HG02571 (cell line): ENCODE measurements around the gene RNF181.
"Not testable (repeated sequence)": the region's sequence is repeated elsewhere in the genome, so short reads cannot be mapped to it uniquely, and the experiment has no call there.

ENCODE experiments used
- ATAC-seq: cut with Tn5 transposase; IDR thresholded peaks from one replicate; pipeline ENCODE4 v1.9.1; 2021; ENCODE audit warnings: mild to moderate bottlenecking, moderate library complexity; ENCODE audit not compliant: unreplicated experiment

The RNF181 gene

GRCh38 chr2:85611705-85612587 lies 16.4 kb downstream of the RNF181 start, which contains the start of gene C2orf68:
Gene C2orf68 (minus strand): TSS chr2:85612066. CDS start chr2:85611984, 82 bp downstream.
- ATAC-seq = peak; percentile 79

DNA sequence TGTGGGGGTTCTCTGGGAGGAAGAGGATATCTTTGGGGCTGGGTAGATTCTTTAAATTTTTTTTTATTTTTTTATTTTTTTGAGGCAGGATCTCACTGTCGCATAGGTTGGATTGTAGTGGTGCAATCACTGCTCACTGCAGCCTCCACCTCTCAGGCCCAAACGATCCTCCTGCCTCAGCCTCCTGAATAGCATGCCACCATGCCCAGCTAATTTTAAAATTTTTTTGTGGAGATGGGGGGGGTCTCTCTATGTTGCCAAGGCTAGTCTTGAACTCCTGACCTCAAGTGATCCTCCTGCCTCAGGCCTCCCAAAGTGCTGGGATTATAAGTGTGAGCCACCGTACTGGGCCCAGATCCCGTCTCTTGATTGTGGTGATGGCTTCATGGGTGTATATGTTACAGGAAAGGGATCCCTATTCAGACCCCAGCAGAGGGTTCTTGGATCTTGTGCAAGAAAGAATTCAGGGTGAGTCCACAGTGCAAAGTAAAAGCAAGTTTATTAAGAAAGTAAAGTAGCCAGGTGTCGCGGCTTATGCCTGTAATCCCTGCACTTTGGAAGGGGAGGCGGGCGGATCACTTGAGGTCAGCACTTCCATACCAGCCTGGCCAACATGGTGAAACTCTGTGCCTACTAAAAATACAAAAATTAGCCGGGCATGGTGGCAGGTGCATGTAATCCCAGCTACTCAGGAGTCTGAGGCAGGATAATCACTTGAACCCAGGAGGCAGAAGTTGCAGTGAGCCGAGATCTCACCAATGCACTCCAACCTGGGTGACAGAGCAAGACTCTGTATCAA lies 18.4 kb downstream of the RNF181 start:
- no peak for ATAC-seq

DNA sequence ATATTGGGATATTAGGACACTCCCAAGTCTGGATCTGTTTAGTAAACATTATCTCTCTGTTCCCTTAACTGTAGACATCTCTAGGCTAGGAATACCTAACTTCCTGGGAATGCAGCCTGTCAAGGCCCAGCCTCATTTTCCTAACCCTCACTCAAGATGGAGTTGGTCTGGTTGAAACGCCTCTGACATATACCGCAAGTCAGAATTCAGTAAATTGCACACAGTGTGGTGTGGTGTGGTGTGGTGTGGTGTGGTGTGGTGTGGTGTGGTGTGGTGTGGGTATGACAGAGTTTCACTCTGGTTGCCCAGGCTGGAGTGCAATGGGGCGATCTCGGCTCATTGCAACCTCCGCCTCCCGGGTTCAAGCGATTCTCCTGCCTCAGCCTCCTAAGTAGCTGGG lies 19.2 kb downstream of the RNF181 start:
- ATAC-seq = not testable (repeated sequence)

DNA sequence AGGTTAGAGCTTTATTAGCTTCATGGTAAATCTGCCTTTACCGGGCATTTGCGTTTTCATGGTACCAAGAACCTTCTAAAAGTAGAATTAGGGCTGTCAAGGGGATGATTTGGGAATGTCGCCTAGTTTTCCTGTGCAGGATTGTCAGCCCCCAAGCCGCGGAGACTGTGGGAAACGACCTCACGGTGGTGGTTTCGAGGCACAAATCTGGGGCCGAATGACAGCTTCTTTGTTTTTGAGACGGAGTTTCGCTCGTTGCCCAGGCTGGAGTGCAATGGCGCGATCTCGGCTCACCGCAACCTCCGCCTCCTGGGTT lies 19.8 kb downstream of the RNF181 start:
- ATAC-seq = no peak

- ATAC-seq = not testable (repeated sequence)
Observed at GRCh38 chr2:85617723-85618122, 22.2 kb downstream of the RNF181 start.

DNA sequence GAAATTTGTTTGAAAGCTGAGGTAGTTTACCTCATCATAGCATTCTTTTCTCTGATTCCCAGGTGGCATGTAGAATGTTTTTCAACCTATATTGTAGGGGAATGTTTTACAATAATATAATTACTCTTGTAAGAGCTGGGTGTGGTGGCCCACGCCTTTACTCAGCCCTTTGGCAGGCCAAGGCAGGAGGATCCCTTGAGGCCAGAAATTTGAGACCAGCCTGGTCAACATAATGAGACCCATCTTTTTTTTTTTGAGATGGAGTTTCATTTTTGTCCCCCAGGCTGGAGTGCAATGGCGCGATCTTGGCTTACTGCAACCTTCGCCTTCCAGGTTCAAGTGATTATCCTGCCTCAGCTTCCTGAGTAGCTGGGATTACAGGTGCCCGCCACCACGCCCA lies 24.1 kb downstream of the RNF181 start:
- ATAC-seq = no peak

- no peak for ATAC-seq
Observed at GRCh38 chr2:85621338-85621737, 25.8 kb downstream of the RNF181 start.

- ATAC-seq = no peak
Observed at GRCh38 chr2:85623991-85624390, 28.4 kb downstream of the RNF181 start.

- ATAC-seq = no peak
Observed at GRCh38 chr2:85628658-85629057, 33.1 kb downstream of the RNF181 start.

- no peak for ATAC-seq
Observed at GRCh38 chr2:85631316-85631715, 35.8 kb downstream of the RNF181 start.

- no peak for ATAC-seq
Observed at GRCh38 chr2:85635011-85635410, 39.5 kb downstream of the RNF181 start.

DNA sequence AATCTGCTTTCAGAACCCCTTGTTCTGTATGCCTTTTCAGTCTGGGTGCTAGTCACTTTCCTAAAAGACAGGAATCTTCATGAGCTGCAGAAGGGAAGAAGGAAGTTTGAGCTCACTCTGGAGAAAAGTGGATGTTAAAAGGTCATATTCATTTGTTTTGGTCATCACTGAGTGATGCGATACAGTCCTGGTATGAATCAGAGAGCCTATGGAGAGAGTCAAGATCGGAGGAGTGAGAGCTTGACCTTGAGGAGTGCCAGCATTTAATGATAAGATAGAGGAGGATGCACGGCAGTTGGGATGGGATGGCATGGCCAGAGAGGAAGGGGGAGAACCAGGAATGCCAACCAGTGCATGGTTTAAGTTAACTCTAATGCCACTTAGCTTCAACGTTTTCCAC lies 40.1 kb downstream of the RNF181 start:
- ATAC-seq = no peak

DNA sequence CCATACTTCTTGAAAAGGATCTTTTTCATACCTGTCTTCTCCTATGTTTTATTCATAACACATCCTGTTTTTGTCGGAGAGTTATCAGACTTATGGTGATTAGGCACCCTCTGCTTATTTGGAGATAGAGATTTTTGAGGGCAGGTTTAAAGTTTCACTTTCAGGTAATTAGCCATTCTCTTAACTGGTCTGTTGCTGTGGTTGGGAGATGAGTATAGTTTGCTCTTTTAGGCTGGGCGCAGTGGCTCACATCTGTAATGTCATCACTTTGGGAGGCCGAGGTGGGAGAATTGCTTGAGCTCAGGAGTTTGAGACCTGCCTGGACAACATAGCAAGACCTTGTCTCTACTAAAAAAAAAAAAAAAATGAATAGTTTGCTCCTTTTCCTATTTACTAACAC lies 47.2 kb downstream of the RNF181 start:
- ATAC-seq = no peak

- no peak for ATAC-seq
Observed at GRCh38 chr2:85644909-85645308, 49.4 kb downstream of the RNF181 start.

GRCh38 chr2:85646166-85646565 lies 50.6 kb downstream of the RNF181 start:
- ATAC-seq = no peak
